ENCODE data around the gene MEGF8. TPM values are rescaled to one million over a fixed set of nuclear protein-coding genes. Genes with fewer than 3 reads are reported as not detected.

The MEGF8 gene
- total and polyA plus RNA-seq, 9 of the 15 experiments (the other 6 are each of a cell fraction or from before 2014, with no cell fraction given), result 0.28 to 13.1 (median 3.0) TPM

DNA sequence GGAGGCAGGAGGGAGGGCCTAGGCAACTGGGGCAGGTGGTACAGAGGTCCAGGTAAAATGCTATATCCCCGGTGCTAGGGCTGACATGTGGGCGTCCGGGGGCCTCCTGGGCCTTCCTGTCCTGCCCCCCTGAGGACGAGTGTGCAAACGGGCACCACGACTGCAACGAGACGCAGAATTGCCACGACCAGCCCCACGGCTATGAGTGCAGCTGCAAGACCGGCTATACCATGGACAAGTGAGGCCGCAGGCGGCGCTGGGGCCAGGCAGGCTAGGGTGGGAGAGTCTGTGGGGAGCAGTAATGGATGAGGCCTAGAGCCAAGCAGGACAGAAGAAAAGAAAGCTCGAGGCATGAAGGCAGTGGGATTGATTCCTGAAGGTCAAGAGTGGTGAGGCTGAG, 43.3 kb downstream of the MEGF8 start:
- no peak for TF ChIP-seq JUND (IDR thresholded peaks at IDR 0.05; ENCODE audit: borderline replicate concordance, low read depth, low read length)
- no peak for TF ChIP-seq JUND (tag; IDR thresholded peaks at IDR 0.05; ENCODE audit: borderline replicate concordance, low read depth, low read length)
- no peak for TF ChIP-seq MAX (CRISPR knock-in tag; IDR thresholded peaks at IDR 0.05)
- TF ChIP-seq SNAPC5 (CRISPR knock-in tag; IDR thresholded peaks at IDR 0.05), result no peak
- TF ChIP-seq, protein P1, sequence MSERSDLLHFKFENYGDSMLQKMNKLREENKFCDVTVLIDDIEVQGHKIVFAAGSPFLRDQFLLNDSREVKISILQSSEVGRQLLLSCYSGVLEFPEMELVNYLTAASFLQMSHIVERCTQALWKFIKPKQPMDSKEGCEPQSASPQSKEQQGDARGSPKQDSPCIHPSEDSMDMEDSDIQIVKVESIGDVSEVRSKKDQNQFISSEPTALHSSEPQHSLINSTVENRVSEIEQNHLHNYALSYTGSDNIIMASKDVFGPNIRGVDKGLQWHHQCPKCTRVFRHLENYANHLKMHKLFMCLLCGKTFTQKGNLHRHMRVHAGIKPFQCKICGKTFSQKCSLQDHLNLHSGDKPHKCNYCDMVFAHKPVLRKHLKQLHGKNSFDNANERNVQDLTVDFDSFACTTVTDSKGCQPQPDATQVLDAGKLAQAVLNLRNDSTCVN (CRISPR knock-in tag; IDR thresholded peaks at IDR 0.05), result no peak
- no peak for TF ChIP-seq BCL6 (CRISPR knock-in tag; IDR thresholded peaks at IDR 0.05)
- no peak for TF ChIP-seq NR2C1 (IDR thresholded peaks at IDR 0.05)
- no peak for TF ChIP-seq NR2C1 (tag; IDR thresholded peaks at IDR 0.05)
- no peak for TF ChIP-seq PTRF (tag; IDR thresholded peaks at IDR 0.05)
- TF ChIP-seq, protein P2, sequence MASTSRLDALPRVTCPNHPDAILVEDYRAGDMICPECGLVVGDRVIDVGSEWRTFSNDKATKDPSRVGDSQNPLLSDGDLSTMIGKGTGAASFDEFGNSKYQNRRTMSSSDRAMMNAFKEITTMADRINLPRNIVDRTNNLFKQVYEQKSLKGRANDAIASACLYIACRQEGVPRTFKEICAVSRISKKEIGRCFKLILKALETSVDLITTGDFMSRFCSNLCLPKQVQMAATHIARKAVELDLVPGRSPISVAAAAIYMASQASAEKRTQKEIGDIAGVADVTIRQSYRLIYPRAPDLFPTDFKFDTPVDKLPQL (IDR thresholded peaks at IDR 0.05; ENCODE audit: extremely low read depth, insufficient read length), result no peak
- no peak for TF ChIP-seq ILK (tag; IDR thresholded peaks at IDR 0.05; ENCODE audit: borderline replicate concordance, low read depth)
- no peak for TF ChIP-seq ADNP (tag; IDR thresholded peaks at IDR 0.05)
- H3K4me1 ChIP-seq (replicated peaks in 1 of 2; ENCODE audit: control insufficient read depth in 2 of 2, insufficient read depth in 2 of 2, low read length in 2 of 2), result peaks cover 0 to 31% of the 10 kb centered on the region in 2 experiments; a peak in 2 of 5 replicates
- in situ Hi-C loops (cut with MboI) (no loop called here), intact Hi-C loops (cut with micrococcal nuclease) (no loop called here)
- no peaks in the 10 kb centered on the region for H3K27me3 ChIP-seq (ENCODE audit: control insufficient read depth in 2 of 2, insufficient read depth in 2 of 2, low read length in 2 of 2)
- H4K20me1 ChIP-seq (replicated peaks; ENCODE audit: control insufficient read depth, insufficient read depth, low read length), result no peaks in the 10 kb centered on the region
- H3K4me2 ChIP-seq (ENCODE audit: insufficient read depth, low read length), result no peak overlapping the region
- H3K9ac ChIP-seq (ENCODE audit: insufficient read depth in 1 of 2, low read depth in 2 of 2, low read length in 2 of 2), result peak overlapping the region in 1 of 2 experiments; percentile 64; a peak in 1 of 4 replicates
- no peak overlapping the region for H3K27ac ChIP-seq (ENCODE audit: extremely low read depth, low read depth, low read length)
- H3K9me1 ChIP-seq (ENCODE audit: control insufficient read depth, insufficient read depth, low read length), result no peaks in the 10 kb centered on the region
- WGBS (ENCODE audit: insufficient coverage, low coverage, missing lambda C conversion rate), result 71% methylated on average over 13 of the region's 15 CpGs
- H2AFZ ChIP-seq (ENCODE audit: low read depth, low read length), result no peak overlapping the region
- BruUV-seq (replicated peaks), result no TSS peak
- POLR2A ChIA-PET, result no interaction called here
- no peaks in the 10 kb centered on the region for H3K79me2 ChIP-seq (ENCODE audit: control insufficient read depth, insufficient read depth, low read length)
- CTCF ChIA-PET (ENCODE audit: low intra/inter-chr PET ratio), result no interaction called here
- H3K9me3 ChIP-seq (replicated peaks; ENCODE audit: control insufficient read depth, insufficient read depth, low read depth, low read length), result 0 out of 2 replicates have a peak, but pooled peaks cover 2% of the 10 kb centered on the region
- peaks cover 6% of the 10 kb centered on the region; the same call in 2 of the 3 replicates for H3K36me3 ChIP-seq (ENCODE audit: control insufficient read depth, insufficient read depth, low read length)
- FAIRE-seq (no peak), ATAC-seq (no peak), DNase-seq (ENCODE audit: extremely low read depth in 1 of 4, low spot score in 3 of 4) (no peak)
- no peak overlapping the region for H3K4me3 ChIP-seq

Data from K562 (cell line).